Measurements from ENCODE around the gene NPTXR.
"Not testable (repeated sequence)": the region's sequence is repeated elsewhere in the genome, so short reads cannot be mapped to it uniquely, and the experiment has no call there.

The NPTXR gene

GRCh38 chr22:38820020-38820419 lies 23.8 kb downstream of the NPTXR start:
- no peak overlapping the region for H3K27ac ChIP-seq
- H3K4me1 ChIP-seq (ENCODE audit: control insufficient read depth in 1 of 2, insufficient read depth in 1 of 2, low read depth in 1 of 2, low read length in 1 of 2): no peaks in the 10 kb centered on the region
- H3K36me3 ChIP-seq: no peaks in the 10 kb centered on the region
- H3K9me3 ChIP-seq: no peaks in the 10 kb centered on the region
- no peak overlapping the region for H3K4me3 ChIP-seq (ENCODE audit: low read depth in 1 of 2, low read length in 1 of 2)
- TF ChIP-seq CTCF (IDR thresholded peaks at IDR 0.05): no peak
- H3K27me3 ChIP-seq: peaks cover 22% of the 10 kb centered on the region

GRCh38 chr22:38819387-38819940 lies 24.4 kb downstream of the NPTXR start:
- Histone ChIP-seq H3K9me3 (no peaks in the 10 kb centered on the region), H3K4me1 (ENCODE audit: control insufficient read depth in 1 of 2, insufficient read depth in 1 of 2, low read depth in 1 of 2, low read length in 1 of 2) (no peaks in the 10 kb centered on the region), H3K4me3 (ENCODE audit: low read depth in 1 of 2, low read length in 1 of 2) (no peak overlapping the region), H3K36me3 (no peaks in the 10 kb centered on the region), H3K27me3 (peaks cover 28% of the 10 kb centered on the region), H3K27ac (no peak overlapping the region)
- TF ChIP-seq CTCF (IDR thresholded peaks at IDR 0.05): no peak

GRCh38 chr22:38817196-38817595 lies 26.6 kb downstream of the NPTXR start:
- Histone ChIP-seq H3K9me3 (no peaks in the 10 kb centered on the region), H3K27ac (no peak overlapping the region), H3K36me3 (no peaks in the 10 kb centered on the region), H3K27me3 (peaks cover 48% of the 10 kb centered on the region), H3K4me3 (ENCODE audit: low read depth in 1 of 2, low read length in 1 of 2) (no peak overlapping the region), H3K4me1 (ENCODE audit: control insufficient read depth in 1 of 2, insufficient read depth in 1 of 2, low read depth in 1 of 2, low read length in 1 of 2) (no peaks in the 10 kb centered on the region)
- TF ChIP-seq CTCF (IDR thresholded peaks at IDR 0.05): no peak

- Histone ChIP-seq H3K27ac (no peak overlapping the region), H3K4me3 (ENCODE audit: low read depth in 1 of 2, low read length in 1 of 2) (no peak overlapping the region), H3K9me3 (no peaks in the 10 kb centered on the region), H3K4me1 (ENCODE audit: control insufficient read depth in 1 of 2, insufficient read depth in 1 of 2, low read depth in 1 of 2, low read length in 1 of 2) (no peaks in the 10 kb centered on the region), H3K36me3 (no peaks in the 10 kb centered on the region), H3K27me3 (peaks cover 56% of the 10 kb centered on the region)
- TF ChIP-seq CTCF (IDR thresholded peaks at IDR 0.05): no peak
These were observed 28.0 kb downstream of the NPTXR start for GRCh38 chr22:38815842-38816241.

GRCh38 chr22:38811241-38811640 lies 32.6 kb downstream of the NPTXR start:
- no peak overlapping the region for H3K27ac ChIP-seq
- H3K27me3 ChIP-seq: peaks cover 36% of the 10 kb centered on the region
- no peaks in the 10 kb centered on the region for H3K4me1 ChIP-seq (ENCODE audit: control insufficient read depth in 1 of 2, insufficient read depth in 1 of 2, low read depth in 1 of 2, low read length in 1 of 2)
- TF ChIP-seq CTCF (IDR thresholded peaks at IDR 0.05): no peak
- H3K9me3 ChIP-seq: no peaks in the 10 kb centered on the region
- no peak overlapping the region for H3K4me3 ChIP-seq (ENCODE audit: low read depth in 1 of 2, low read length in 1 of 2)
- no peaks in the 10 kb centered on the region for H3K36me3 ChIP-seq

- not testable (repeated sequence) for H3K4me1 ChIP-seq (ENCODE audit: control insufficient read depth in 1 of 2, insufficient read depth in 1 of 2, low read depth in 1 of 2, low read length in 1 of 2); H3K36me3 ChIP-seq; H3K9me3 ChIP-seq; H3K27ac ChIP-seq; H3K4me3 ChIP-seq (ENCODE audit: low read depth in 1 of 2, low read length in 1 of 2)
- peaks cover 50% of the 10 kb centered on the region for H3K27me3 ChIP-seq
These were observed 38.7 kb downstream of the NPTXR start for GRCh38 chr22:38805041-38805593.

All from neutrophil (primary cell).